Karpas-422 (cell line): Measurements from ENCODE around the gene ERVV-1. TPM values are rescaled to one million over a fixed set of nuclear protein-coding genes. Genes with fewer than 3 reads are reported as not detected.

Experiments used
- total RNA-seq: library from RNA; depleted of rRNA; stranded (reverse); fragments of >200 nt; shearing (Covaris generic); gene quantifications from 2 replicates; pipeline ENCODE4 v1.2.3, GENCODE V29; 2014; ENCODE audit warnings: low replicate concordance; rRNA removed

ERVV-1 gene
- total RNA-seq, 1 experiment from 2014 or later: 0.52 TPM

Other genes starting within 250 kb of the ERVV-1 start
- 23.5 and 35.3 TPM in 2 replicates for gene ZNF600, start 227.1 kb upstream of the ERVV-1 start, total RNA-seq
- gene ZNF28, start 192.3 kb upstream of the ERVV-1 start, total RNA-seq: 36.2 and 66.7 TPM in 2 replicates
- 38.3 and 55.2 TPM in 2 replicates for gene ZNF468, start 156.3 kb upstream of the ERVV-1 start, total RNA-seq
- gene ZNF320, start 116.3 kb upstream of the ERVV-1 start, total RNA-seq: 18.9 and 23.7 TPM in 2 replicates
- gene ZNF888, start 90.5 kb upstream of the ERVV-1 start, total RNA-seq: 6.0 and 10.5 TPM in 2 replicates
- gene ZNF816, start 51.0 kb upstream of the ERVV-1 start, total RNA-seq: 15.2 and 20.0 TPM in 2 replicates
- gene ERVV-2, start 30.8 kb downstream of the ERVV-1 start, total RNA-seq: 0.29 TPM in 1 of 2 replicates, not detected in the other
- gene ZNF160, start 89.5 kb downstream of the ERVV-1 start, total RNA-seq: 97.3 and 122 TPM in 2 replicates
- gene ZNF415, start 119.0 kb downstream of the ERVV-1 start, total RNA-seq: 9.1 and 11.1 TPM in 2 replicates
- gene ZNF347, start 145.1 kb downstream of the ERVV-1 start, total RNA-seq: 11.3 and 17.6 TPM in 2 replicates
- 9.3 and 52.1 TPM in 2 replicates for gene ZNF665, start 179.4 kb downstream of the ERVV-1 start, total RNA-seq
- gene ZNF677, start 241.0 kb downstream of the ERVV-1 start, total RNA-seq: not detected in 2 replicates
- not detected in 2 replicates for gene VN1R2, start 244.4 kb downstream of the ERVV-1 start, total RNA-seq